Endothelial cell of umbilical vein (primary cell): ENCODE results near the gene SYT7. TPM values are rescaled to one million over a fixed set of nuclear protein-coding genes. Genes with fewer than 3 reads are reported as not detected.

ENCODE experiments used
- microRNA counts: library from miRNA; unstranded; fragments of <30 nt; microRNA quantifications from one replicate; lab custom pipeline; 2016
- microRNA-seq: library from miRNA; unstranded; fragments of <30 nt; microRNA quantifications from one replicate; pipeline ENCODE4 v1.2.0, GENCODE V29; 2021; ENCODE audit warnings: borderline number of aligned reads, borderline replicate concordance
- polyA plus RNA-seq, 4 experiments: library from polyadenylated mRNA; depleted of rRNA in 3 of 4; stranded (reverse) in 3 of 4; unstranded in 1 of 4; fragments of >200 nt; gene quantifications; 2 replicates each; pipeline versions ENCODE4 v1.2.1 to v1.2.3, GENCODE V29; 2011 to 2012; ENCODE audit warnings: missing spikeins in 1 of 4
- small RNA-seq: library from RNA; depleted of rRNA; stranded (forward); fragments of <200 nt; gene quantifications from one replicate; pipeline ENCODE3, GENCODE V24; 2012; ENCODE audit warnings: low replicate concordance, low read depth; ENCODE audit not compliant: insufficient read depth, insufficient read length
- total RNA-seq: library from RNA; stranded (reverse); gene quantifications from 2 replicates; pipeline ENCODE4 v1.2.3, GENCODE V29; 2021

The SYT7 gene
- total and polyA plus RNA-seq, 2 donors (not counting 3 experiments of a cell fraction or from before 2014, with no cell fraction given): 0.08 to 0.55 TPM

MicroRNA genes within 50 kb of the gene (microRNA counts, 767-probe panel; counts per million panel counts)
- microRNA hsa-miR-4488 (lab: Ali Mortazavi, UCI): 723 counts per million, percentile 96 among the panel's probes with 10 or more counts

Small RNAs within 50 kb of the gene (microRNA-seq; reads per million reads assigned to microRNA genes)
- gene MIR4488: not detected

Small RNAs within 50 kb of the gene (small RNA-seq; reads per million reads assigned to genes)
- gene MIR4488: not detected

Other genes starting within 250 kb of the SYT7 start
- 229 TPM in 2 replicates for gene DDB1, start 248.0 kb downstream of the SYT7 start, total RNA-seq
- gene DDB1, start 248.0 kb downstream of the SYT7 start, polyA plus RNA-seq: 196 and 230 TPM in 2 replicates
- 28.6 and 30.8 TPM in 2 replicates for gene TKFC, start 247.8 kb downstream of the SYT7 start, total RNA-seq
- 31.7 and 34.0 TPM in 2 replicates for gene TKFC, start 247.8 kb downstream of the SYT7 start, polyA plus RNA-seq
- gene CYB561A3, start 219.2 kb downstream of the SYT7 start, total RNA-seq: 41.6 and 44.0 TPM in 2 replicates
- 102 and 103 TPM in 2 replicates for gene CYB561A3, start 219.2 kb downstream of the SYT7 start, polyA plus RNA-seq
- 37.9 and 43.6 TPM in 2 replicates for gene TMEM138, start 218.7 kb downstream of the SYT7 start, total RNA-seq
- 60.0 and 85.1 TPM in 2 replicates for gene TMEM138, start 218.7 kb downstream of the SYT7 start, polyA plus RNA-seq
- 9.8 and 10.6 TPM in 2 replicates for gene TMEM216, start 188.5 kb downstream of the SYT7 start, total RNA-seq
- gene TMEM216, start 188.5 kb downstream of the SYT7 start, polyA plus RNA-seq: 38.8 and 39.8 TPM in 2 replicates
- gene CPSF7, start 151.1 kb downstream of the SYT7 start, total RNA-seq: 77.0 and 78.2 TPM in 2 replicates
- 87.5 and 88.4 TPM in 2 replicates for gene CPSF7, start 151.1 kb downstream of the SYT7 start, polyA plus RNA-seq
- gene SDHAF2, start 151.0 kb downstream of the SYT7 start, total RNA-seq: 40.3 and 44.5 TPM in 2 replicates
- gene SDHAF2, start 151.0 kb downstream of the SYT7 start, polyA plus RNA-seq: 128 and 137 TPM in 2 replicates
- not detected in 2 replicates for gene LRRC10B, start 72.3 kb downstream of the SYT7 start, total RNA-seq
- gene LRRC10B, start 72.3 kb downstream of the SYT7 start, polyA plus RNA-seq: not detected in 2 replicates
- gene DAGLA, start 99.3 kb upstream of the SYT7 start, total RNA-seq: 3.5 and 4.7 TPM in 2 replicates
- gene DAGLA, start 99.3 kb upstream of the SYT7 start, polyA plus RNA-seq: 2.5 and 2.9 TPM in 2 replicates
- 0.82 and 1.8 TPM in 2 replicates for gene MYRF, start 171.6 kb upstream of the SYT7 start, total RNA-seq
- gene MYRF, start 171.6 kb upstream of the SYT7 start, polyA plus RNA-seq: 0.98 and 1.1 TPM in 2 replicates
- 139 and 140 TPM in 2 replicates for gene TMEM258, start 211.5 kb upstream of the SYT7 start, total RNA-seq
- 534 and 632 TPM in 2 replicates for gene TMEM258, start 211.5 kb upstream of the SYT7 start, polyA plus RNA-seq
- gene FEN1, start 211.8 kb upstream of the SYT7 start, total RNA-seq: 57.9 and 60.5 TPM in 2 replicates
- 22.9 and 29.3 TPM in 2 replicates for gene FEN1, start 211.8 kb upstream of the SYT7 start, polyA plus RNA-seq
- gene FADS1, start 235.9 kb upstream of the SYT7 start, total RNA-seq: 109 and 110 TPM in 2 replicates
- 121 and 125 TPM in 2 replicates for gene FADS1, start 235.9 kb upstream of the SYT7 start, polyA plus RNA-seq
- 668 and 694 TPM in 2 replicates for gene FADS2, start 247.2 kb upstream of the SYT7 start, total RNA-seq
- gene FADS2, start 247.2 kb upstream of the SYT7 start, polyA plus RNA-seq: 898 and 969 TPM in 2 replicates